NCI-H524 (cell line): ENCODE measurements around the gene MYLIP.
"Not testable (repeated sequence)": the region's sequence is repeated elsewhere in the genome, so short reads cannot be mapped to it uniquely, and the experiment has no call there.

Experiments
- DNase-seq, 2 experiments: peaks; one replicate each; lab custom pipeline; 2025; lab: John Stamatoyannopoulos, UW

Gene MYLIP

GRCh38 chr6:16173167-16173940 is 44.5 kb downstream of the MYLIP start:
- no peak for DNase-seq

GRCh38 chr6:16174416-16175078 is 45.7 kb downstream of the MYLIP start:
- no peak for DNase-seq

DNA sequence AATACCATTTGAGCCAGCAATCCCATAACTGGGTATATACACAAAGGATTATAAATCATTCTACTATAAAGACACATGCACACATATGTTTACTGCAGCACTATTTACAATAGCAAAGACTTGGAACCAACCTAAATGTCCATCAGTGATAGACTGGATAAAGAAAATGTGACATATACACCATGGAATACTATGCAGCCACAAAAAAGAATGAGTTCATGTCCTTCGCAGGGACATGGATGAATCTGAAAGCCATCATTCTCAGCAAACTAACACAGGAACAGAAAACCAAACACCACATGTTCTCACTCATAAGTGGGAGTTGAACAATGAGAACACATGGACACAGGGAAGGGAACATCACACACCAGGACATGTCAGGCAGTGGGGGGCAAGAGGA is 47.7 kb downstream of the MYLIP start:
- DNase-seq = not testable (repeated sequence)

DNA sequence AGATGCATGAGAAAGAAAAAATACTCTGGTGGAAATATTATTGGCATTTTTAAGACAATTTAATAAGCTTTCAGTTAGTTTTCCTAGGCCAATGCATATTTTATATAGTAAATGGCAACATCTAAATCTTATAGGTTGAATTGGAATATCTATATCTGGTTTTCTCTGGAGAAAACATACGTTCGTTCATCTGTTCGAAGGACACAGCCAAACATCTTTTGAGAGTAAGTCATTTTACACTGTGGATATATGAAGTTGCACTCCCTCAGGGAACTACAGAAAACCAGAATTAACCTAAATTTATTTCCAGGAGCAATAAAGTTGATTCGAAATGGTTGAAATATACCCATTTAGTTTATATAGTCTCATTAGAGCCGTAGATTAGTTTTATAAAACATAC is 49.0 kb downstream of the MYLIP start:
- no peak for DNase-seq

DNA sequence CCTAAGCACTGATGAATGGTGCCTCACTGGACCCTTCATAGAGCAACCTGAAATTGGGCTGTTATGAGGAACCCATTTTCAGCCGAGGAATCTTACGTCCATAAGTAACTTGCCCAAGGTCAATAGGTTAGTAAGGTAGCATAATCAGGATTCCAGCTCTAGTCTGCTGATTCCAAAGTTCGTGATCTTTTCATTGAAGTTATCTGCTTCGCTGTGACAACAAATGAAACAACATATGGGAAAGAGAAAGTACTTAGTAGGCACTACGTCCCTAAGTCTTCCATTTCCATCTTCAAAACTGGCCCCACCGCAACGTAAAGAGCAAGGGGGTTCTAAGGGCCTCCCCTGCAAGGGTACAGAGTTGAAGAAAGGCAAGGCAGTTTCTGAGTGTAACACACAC is 49.5 kb downstream of the MYLIP start:
- no peak for DNase-seq

- no peak for DNase-seq
Measured at GRCh38 chr6:16179063-16179462, 50.2 kb downstream of the MYLIP start.

DNA sequence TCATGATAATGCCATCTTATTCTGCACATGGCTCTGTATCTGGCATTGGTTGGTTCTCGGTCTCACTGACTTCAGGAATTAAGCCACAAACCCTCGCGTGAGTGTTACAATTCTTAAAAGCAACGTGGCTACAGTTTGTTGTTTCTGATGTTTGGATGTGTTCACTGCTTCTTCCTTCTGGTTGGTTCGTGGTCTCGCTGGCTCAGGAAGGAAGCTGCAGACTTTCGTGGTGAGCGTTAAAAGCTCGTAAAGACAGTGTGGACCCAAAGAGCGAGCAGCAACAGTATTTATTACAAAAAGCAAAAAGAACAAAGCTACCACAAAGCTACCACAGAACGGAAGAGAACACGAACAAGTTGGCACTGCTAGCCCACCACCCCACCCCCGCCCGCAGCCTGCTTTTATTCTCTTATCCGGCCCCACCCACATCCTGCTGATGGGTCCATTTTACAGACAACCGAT is 51.1 kb downstream of the MYLIP start:
- DNase-seq = no peak

DNA sequence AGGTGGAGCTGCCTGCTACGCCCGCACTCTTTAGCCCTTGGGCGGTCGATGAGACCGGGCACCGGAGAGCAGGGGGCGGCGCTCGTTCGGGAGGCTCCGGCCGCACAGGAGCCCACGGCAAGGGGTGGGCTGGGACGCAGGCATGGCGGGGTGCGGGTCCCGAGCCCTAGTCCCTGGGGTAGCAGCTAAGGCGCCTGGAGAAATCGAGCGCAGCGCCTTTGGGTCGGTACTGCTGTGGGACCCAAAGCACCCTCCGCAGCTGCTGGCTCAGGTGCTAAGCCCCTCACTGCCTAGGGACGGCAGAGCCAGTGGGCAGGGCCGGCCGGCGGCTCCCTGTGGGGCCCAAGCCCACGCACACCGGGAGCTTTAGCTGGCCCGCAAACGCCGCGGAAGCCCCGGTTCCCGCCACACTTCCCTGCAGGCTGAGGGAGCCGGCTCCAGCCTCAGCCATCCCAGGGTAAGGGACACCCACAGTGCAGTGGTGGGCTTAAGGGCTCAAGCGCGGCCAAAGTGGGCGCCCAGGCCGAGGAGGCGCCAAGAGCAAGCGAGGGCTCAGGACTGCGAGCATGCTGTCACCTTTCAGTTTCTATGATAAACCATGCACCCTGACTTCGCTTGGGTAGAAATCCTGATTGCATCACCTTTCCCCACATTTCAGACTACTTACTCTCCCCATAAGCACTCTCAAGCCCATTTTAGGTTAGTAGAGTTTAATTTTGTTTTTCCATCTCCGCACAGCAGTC is 52.0 kb downstream of the MYLIP start:
- no peak for DNase-seq

- DNase-seq = no peak
Measured at GRCh38 chr6:16181439-16182297, 52.8 kb downstream of the MYLIP start.

- peak in 1 of 2 experiments; percentile 52 for DNase-seq
Measured at GRCh38 chr6:16183187-16183664, 54.3 kb downstream of the MYLIP start.

- DNase-seq = peak; percentile 52 to 68
Measured at GRCh38 chr6:16184129-16184528, 55.2 kb downstream of the MYLIP start.

- DNase-seq = no peak
Measured at GRCh38 chr6:16184551-16184950, 55.7 kb downstream of the MYLIP start.

DNA sequence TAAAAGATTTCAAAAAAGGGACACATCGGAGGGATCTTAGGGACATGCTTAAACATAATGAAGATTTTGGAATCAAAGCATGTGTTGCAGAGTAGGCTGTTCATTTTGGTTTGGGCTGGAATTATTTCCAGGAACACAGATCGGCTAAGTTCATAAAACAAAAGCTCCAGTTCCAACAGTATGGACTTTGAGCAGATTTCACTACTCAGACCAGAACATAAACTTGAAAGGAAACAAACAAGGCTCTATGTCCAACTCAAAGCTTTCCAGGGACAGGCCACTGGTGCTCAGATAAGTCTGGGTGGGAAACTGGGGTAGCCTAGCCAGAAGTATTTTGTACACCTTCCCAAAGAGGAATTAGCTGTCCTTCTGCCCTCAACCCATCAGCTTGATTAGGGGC is 58.3 kb downstream of the MYLIP start:
- no peak for DNase-seq

DNA sequence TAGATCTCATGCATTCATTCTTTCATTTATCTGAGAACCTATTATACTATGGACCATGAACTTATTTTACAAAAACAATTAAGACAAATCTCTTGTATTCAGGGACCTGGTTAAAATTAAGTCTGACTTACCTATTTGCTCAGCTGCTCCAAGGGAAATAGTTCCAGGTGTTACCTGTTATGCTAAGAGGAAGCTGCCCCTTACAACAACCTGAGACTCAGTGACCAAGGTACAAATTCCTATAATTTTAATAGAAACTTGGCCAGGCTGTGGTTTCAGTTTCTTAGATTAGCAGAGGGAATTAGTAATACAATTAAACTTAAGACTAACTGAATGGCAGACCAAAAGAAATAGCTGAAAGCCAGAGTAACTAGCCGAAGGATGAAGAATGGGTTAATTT is 61.3 kb downstream of the MYLIP start:
- no peak for DNase-seq

- DNase-seq = no peak
Measured at GRCh38 chr6:16196260-16196983, 67.5 kb downstream of the MYLIP start.

- DNase-seq = no peak
Measured at GRCh38 chr6:16196984-16197546, 68.2 kb downstream of the MYLIP start.
